HK-2 (cell line): Measurements from ENCODE around the gene CD180.

Experiments used
- DNase-seq: peaks from one replicate; pipeline ENCODE4 v3.0.0-alpha.2; 2018; ENCODE audit not compliant: unreplicated experiment

CD180 gene

GRCh38 chr5:67160985-67161384, 35.6 kb downstream of the CD180 start:
- DNase-seq = no peak

- DNase-seq = no peak
Observed at GRCh38 chr5:67160272-67160671, 36.3 kb downstream of the CD180 start.

GRCh38 chr5:67156976-67157583, 39.5 kb downstream of the CD180 start:
- peak; percentile 3 for DNase-seq

GRCh38 chr5:67154556-67155206, 41.9 kb downstream of the CD180 start:
- no peak for DNase-seq

- no peak for DNase-seq
Observed at GRCh38 chr5:67153292-67153691, 43.3 kb downstream of the CD180 start.

- no peak for DNase-seq
Observed at GRCh38 chr5:67152400-67152799, 44.2 kb downstream of the CD180 start.

- DNase-seq = no peak
Observed at GRCh38 chr5:67149951-67150523, 46.6 kb downstream of the CD180 start.

- no peak for DNase-seq
Observed at GRCh38 chr5:67149057-67149950, 47.3 kb downstream of the CD180 start.

GRCh38 chr5:67147760-67148159, 48.8 kb downstream of the CD180 start:
- DNase-seq = no peak

GRCh38 chr5:67146981-67147380, 49.6 kb downstream of the CD180 start:
- DNase-seq = no peak

GRCh38 chr5:67146574-67146973, 50.0 kb downstream of the CD180 start:
- DNase-seq = no peak

GRCh38 chr5:67144183-67144639, 52.4 kb downstream of the CD180 start:
- DNase-seq = no peak

GRCh38 chr5:67143549-67143948, 53.0 kb downstream of the CD180 start:
- DNase-seq = no peak

GRCh38 chr5:67142816-67143215, 53.8 kb downstream of the CD180 start:
- DNase-seq = no peak

GRCh38 chr5:67141644-67142043, 55.0 kb downstream of the CD180 start:
- no peak for DNase-seq

- no peak for DNase-seq
Observed at GRCh38 chr5:67140413-67140812, 56.2 kb downstream of the CD180 start.

GRCh38 chr5:67139030-67139429, 57.6 kb downstream of the CD180 start:
- DNase-seq = no peak

- DNase-seq = no peak
Observed at GRCh38 chr5:67135381-67135984, 61.1 kb downstream of the CD180 start.

GRCh38 chr5:67133776-67134175, 62.8 kb downstream of the CD180 start:
- DNase-seq = no peak

GRCh38 chr5:67133217-67133616, 63.4 kb downstream of the CD180 start:
- DNase-seq = no peak

GRCh38 chr5:67129768-67130167, 66.8 kb downstream of the CD180 start:
- DNase-seq = no peak
